ENCODE measurements around the gene PLS3. TPM values are rescaled to one million over a fixed set of nuclear protein-coding genes. Genes with fewer than 3 reads are reported as not detected.

PLS3 gene
- total and polyA plus RNA-seq, 2 of the 4 experiments (the other 2 are of a cell fraction) = 158 to 252 TPM

GRCh38 chrX:115547448-115547847, 13.5 kb upstream of the PLS3 start:
- no peak overlapping the region for H2AK5ac ChIP-seq (ENCODE audit: low read depth, low read length)
- TF ChIP-seq RAD21 (IDR thresholded peaks at IDR 0.05; ENCODE audit: low read length) (no peak), MXI1 (IDR thresholded peaks at IDR 0.05; ENCODE audit: borderline replicate concordance, low read depth, low read length) (no peak), USF2 (IDR thresholded peaks at IDR 0.05; ENCODE audit: low read depth, low read length) (no peak), POLR2A (IDR thresholded peaks at IDR 0.05; ENCODE audit: low read depth, low read length) (no peak), FOS (IDR thresholded peaks at IDR 0.05; ENCODE audit: low read depth, low read length) (no peak), SMC3 (IDR thresholded peaks at IDR 0.05; ENCODE audit: low read depth, low read length) (no peak), MAFK (IDR thresholded peaks at IDR 0.05; ENCODE audit: low read depth, low read length) (no peak), CEBPB (IDR thresholded peaks at IDR 0.05; ENCODE audit: low read depth, low read length) (no peak), MAZ (IDR thresholded peaks at IDR 0.05; ENCODE audit: borderline replicate concordance, low read depth, low read length) (no peak), CHD1 (IDR thresholded peaks at IDR 0.05; ENCODE audit: low read depth, low read length) (no peak), NFE2L2 (IDR thresholded peaks at IDR 0.05; ENCODE audit: low read depth, low read length) (no peak), BHLHE40 (IDR thresholded peaks at IDR 0.05; ENCODE audit: low read depth, low read length) (no peak), RCOR1 (IDR thresholded peaks at IDR 0.05; ENCODE audit: insufficient replicate concordance, low read length) (no peak), RFX5 (IDR thresholded peaks at IDR 0.05; ENCODE audit: low read depth, low read length) (no peak)
- TF ChIP-seq, protein P1, sequence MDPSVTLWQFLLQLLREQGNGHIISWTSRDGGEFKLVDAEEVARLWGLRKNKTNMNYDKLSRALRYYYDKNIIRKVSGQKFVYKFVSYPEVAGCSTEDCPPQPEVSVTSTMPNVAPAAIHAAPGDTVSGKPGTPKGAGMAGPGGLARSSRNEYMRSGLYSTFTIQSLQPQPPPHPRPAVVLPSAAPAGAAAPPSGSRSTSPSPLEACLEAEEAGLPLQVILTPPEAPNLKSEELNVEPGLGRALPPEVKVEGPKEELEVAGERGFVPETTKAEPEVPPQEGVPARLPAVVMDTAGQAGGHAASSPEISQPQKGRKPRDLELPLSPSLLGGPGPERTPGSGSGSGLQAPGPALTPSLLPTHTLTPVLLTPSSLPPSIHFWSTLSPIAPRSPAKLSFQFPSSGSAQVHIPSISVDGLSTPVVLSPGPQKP (IDR thresholded peaks at IDR 0.05; ENCODE audit: borderline replicate concordance, low read depth, low read length) = no peak
- TF ChIP-seq, protein P2, sequence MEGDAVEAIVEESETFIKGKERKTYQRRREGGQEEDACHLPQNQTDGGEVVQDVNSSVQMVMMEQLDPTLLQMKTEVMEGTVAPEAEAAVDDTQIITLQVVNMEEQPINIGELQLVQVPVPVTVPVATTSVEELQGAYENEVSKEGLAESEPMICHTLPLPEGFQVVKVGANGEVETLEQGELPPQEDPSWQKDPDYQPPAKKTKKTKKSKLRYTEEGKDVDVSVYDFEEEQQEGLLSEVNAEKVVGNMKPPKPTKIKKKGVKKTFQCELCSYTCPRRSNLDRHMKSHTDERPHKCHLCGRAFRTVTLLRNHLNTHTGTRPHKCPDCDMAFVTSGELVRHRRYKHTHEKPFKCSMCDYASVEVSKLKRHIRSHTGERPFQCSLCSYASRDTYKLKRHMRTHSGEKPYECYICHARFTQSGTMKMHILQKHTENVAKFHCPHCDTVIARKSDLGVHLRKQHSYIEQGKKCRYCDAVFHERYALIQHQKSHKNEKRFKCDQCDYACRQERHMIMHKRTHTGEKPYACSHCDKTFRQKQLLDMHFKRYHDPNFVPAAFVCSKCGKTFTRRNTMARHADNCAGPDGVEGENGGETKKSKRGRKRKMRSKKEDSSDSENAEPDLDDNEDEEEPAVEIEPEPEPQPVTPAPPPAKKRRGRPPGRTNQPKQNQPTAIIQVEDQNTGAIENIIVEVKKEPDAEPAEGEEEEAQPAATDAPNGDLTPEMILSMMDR (conservative IDR thresholded peaks at IDR 0.05; ENCODE audit: low read depth, low read length) = no peak
- no peak overlapping the region for H3K9ac ChIP-seq (ENCODE audit: low read depth, low read length)
- H2BK5ac ChIP-seq (ENCODE audit: low read depth, low read length, poor library complexity, severe bottlenecking) = no peak overlapping the region
- H2BK15ac ChIP-seq (ENCODE audit: low read depth, low read length) = no peak overlapping the region
- no peak overlapping the region for H2BK120ac ChIP-seq (ENCODE audit: low read depth, low read length)
- in situ Hi-C loops (cut with MboI; ENCODE audit: low sequenced_read_pairs) (no loop called here), intact Hi-C loops (cut with micrococcal nuclease) (no loop called here), dilution Hi-C loops (cut with HindIII; ENCODE audit: low sequenced_read_pairs, unreplicated experiment) (no loop called here)
- no peak overlapping the region for H3K23ac ChIP-seq (ENCODE audit: low read depth, low read length)
- no CpG with 5 or more reads among the region's 2 CpGs for WGBS, 2 experiments (ENCODE audit: extremely low coverage in 2 of 2, insufficient read length in 1 of 2)
- H4K5ac ChIP-seq (ENCODE audit: low read depth, low read length) = no peak overlapping the region
- no peaks in the 10 kb centered on the region for H3K79me1 ChIP-seq (ENCODE audit: low read depth in 1 of 2, low read length in 2 of 2)
- H2BK20ac ChIP-seq (ENCODE audit: low read depth, low read length) = no peak overlapping the region
- H3K18ac ChIP-seq (ENCODE audit: low read depth, low read length) = no peak overlapping the region
- ChIA-PET POLR2A (ENCODE audit: unreplicated experiment) (no interaction called here), CTCF (no interaction called here)
- H3K9me1 ChIP-seq (ENCODE audit: insufficient read depth, low read length) = no peaks in the 10 kb centered on the region
- H2AFZ ChIP-seq (replicated peaks; ENCODE audit: low read length, poor library complexity) = no peak overlapping the region
- no peaks in the 10 kb centered on the region for H3K4me1 ChIP-seq (ENCODE audit: control insufficient read depth, insufficient read depth, low read length)
- H3K27me3 ChIP-seq (ENCODE audit: control insufficient read depth, insufficient read depth, low read length) = no peaks in the 10 kb centered on the region; the same call in none of the 2 replicates
- ATAC-seq (ENCODE audit: low read depth) = no peak
- no peaks in the 10 kb centered on the region for H3K9me3 ChIP-seq (ENCODE audit: control insufficient read depth, insufficient read depth, low read length)
- no peak overlapping the region for H3K4me2 ChIP-seq (ENCODE audit: low read depth, low read length)
- H3K4me3 ChIP-seq (ENCODE audit: insufficient read depth, low read depth, low read length) = no peak overlapping the region
- H3K36me3 ChIP-seq (ENCODE audit: control insufficient read depth, insufficient read depth, low read length) = no peaks in the 10 kb centered on the region
- H3K4ac ChIP-seq (ENCODE audit: low read depth, low read length) = no peak overlapping the region
- no peak overlapping the region for H4K8ac ChIP-seq (ENCODE audit: low read depth in 2 of 2, low read length in 2 of 2)
- no peak overlapping the region for H4K91ac ChIP-seq (ENCODE audit: insufficient read depth, low read depth, low read length)
- no peak overlapping the region for H3K56ac ChIP-seq (ENCODE audit: extremely low read depth, insufficient read depth, low read length)
- DNase-seq = no peak
- no TSS peak for BruUV-seq (replicated peaks)
- no peak overlapping the region for H3K14ac ChIP-seq (replicated peaks; ENCODE audit: low read depth, low read length)
- no peaks in the 10 kb centered on the region for H4K20me1 ChIP-seq (ENCODE audit: insufficient read depth, low read length)
- no peak overlapping the region for H2AK9ac ChIP-seq (replicated peaks; ENCODE audit: low read depth, low read length, poor library complexity)
- H3K27ac ChIP-seq (ENCODE audit: insufficient read depth, low read length) = no peak overlapping the region

Measured in IMR-90 (cell line).